ENCODE results near the gene PROM2.

- TF ChIP-seq CTCF (IDR thresholded peaks at IDR 0.05) (no peak), POLR2AphosphoS5 (IDR thresholded peaks at IDR 0.05) (no peak), EP300 (IDR thresholded peaks at IDR 0.05) (no peak), POLR2A (IDR thresholded peaks at IDR 0.05) (no peak)
These were observed 48.6 kb upstream of the PROM2 start for GRCh38 chr2:95225658-95226057.
